HT-29 (cell line): ENCODE results near the gene PARP15. TPM values are rescaled to one million over a fixed set of nuclear protein-coding genes. Genes with fewer than 3 reads are reported as not detected.
"Not testable (repeated sequence)": the region's sequence is repeated elsewhere in the genome, so short reads cannot be mapped to it uniquely, and the experiment has no call there.

ENCODE experiments used
- DNase-seq: peaks from one replicate; pipeline ENCODE4 v3.0.0-alpha.2; 2015; ENCODE audit warnings: low spot score
- total RNA-seq: library from RNA; depleted of rRNA; stranded (reverse); fragments of >200 nt; shearing (Covaris generic); gene quantifications from 2 replicates; pipeline ENCODE4 v1.2.3, GENCODE V29; 2014

The PARP15 gene
- total RNA-seq, 1 experiment from 2014 or later = not detected

DNA sequence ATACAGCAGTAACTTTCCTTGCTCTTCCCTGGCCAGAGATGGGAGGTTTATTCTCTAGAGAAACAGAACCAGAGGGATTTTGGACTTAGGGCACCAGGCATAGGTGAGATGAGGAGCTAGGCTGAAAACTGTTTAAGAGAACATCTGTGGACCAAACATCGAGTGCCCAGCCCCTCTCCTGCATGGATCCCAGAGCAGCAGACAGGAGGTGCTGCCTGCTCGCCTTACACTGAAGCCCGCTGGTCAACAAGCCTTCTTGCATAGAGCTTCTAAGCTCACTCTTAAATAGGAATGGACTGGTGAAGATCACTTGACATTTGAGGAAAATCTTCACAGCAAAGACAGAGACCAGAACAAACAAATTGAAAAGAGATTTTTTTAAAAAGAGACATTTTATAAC, 41.2 kb downstream of the PARP15 start:
- DNase-seq = no peak

DNA sequence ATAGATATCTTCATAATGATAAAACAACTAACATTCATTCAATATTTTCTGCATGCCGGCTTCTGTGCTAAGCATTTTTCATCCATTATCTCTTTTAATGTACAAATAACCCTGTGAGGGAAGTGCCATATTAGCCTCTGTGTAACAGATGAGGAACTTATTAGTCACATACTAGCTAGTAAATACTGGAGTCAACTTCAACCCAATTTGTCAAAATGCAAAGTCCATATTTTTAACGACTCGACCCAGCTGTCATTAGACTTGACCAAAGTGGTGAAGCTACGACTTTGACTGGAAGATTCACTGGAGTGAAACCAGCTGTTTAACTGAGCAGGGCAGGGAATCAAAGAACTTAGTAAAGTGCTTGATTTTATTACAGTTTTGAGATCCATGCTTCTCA, 41.6 kb downstream of the PARP15 start:
- no peak for DNase-seq

DNA sequence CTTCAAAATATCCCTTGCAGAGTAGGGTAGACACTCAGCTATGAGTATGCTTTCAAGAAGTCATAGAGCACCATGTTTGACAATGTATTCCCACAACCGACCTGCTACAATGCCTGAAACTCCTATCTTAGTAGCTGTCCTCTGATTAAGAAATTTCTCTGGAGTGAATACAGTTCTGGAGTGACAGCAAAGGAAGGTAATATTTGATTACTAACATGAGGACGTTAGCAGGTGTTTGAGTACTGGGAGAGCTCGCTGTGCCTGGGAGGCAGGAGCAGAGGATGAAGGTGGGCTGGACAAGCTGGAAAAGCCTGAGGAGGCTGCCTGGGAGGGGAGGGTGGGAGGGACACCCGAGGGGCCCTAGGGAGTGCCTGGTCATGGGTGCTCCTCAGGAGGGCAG, 42.9 kb downstream of the PARP15 start:
- no peak for DNase-seq

DNA sequence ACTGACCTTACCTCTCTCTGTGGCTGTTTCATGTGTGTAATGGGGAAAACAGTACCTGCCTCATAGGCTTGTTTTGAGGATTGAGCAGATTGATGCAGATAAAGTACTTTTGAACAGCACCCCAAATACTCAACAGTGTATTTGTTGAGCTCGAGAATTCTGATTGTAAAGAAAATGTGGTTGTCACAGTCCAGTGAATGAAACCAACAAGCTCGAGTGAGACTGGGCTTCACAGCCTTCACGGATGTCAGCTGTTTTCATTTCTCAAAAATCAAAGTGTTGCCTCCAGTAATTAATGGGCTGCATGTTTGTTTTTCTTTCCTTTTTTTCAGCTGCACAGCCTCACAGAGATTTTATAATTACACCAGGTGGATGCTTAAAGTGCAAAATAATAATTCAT, 43.7 kb downstream of the PARP15 start:
- no peak for DNase-seq

DNA sequence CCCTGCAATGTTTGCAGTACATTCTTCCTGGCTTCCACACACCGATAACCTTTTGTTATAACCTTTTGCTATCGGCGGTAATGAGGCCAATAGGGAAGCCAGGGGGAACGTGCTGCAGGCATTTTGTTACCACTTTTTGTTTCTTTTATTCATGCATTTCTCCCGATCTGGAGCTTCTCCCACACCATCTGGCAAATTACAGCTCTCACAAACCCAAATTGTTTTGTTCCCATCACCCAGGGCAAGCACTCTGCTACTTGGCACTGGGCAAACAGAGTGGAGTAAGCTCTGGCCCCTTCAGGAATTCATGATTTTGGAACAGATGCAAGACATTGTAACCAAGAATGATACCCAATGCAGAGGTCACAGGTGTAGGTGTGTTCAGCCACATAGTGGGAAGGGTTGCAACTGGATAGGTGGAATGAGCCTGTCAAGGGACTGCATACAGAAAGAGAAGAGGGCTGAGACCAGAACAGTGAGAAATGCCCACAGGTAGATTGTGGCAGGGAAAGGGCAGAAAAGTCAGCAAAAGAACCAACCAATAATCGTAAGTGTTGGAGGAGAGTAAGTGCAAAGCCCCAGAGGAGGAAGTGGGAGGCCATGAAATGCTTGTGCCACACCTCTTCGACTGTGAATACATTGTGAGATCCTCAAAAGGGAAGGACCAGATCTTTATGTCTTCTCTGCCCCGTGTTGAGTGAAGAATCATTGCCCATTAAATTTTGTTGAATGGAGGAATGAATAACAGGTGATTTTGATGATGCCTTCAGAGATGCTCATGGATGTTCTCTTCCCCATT, 45.8 kb downstream of the PARP15 start:
- no peak for DNase-seq

DNA sequence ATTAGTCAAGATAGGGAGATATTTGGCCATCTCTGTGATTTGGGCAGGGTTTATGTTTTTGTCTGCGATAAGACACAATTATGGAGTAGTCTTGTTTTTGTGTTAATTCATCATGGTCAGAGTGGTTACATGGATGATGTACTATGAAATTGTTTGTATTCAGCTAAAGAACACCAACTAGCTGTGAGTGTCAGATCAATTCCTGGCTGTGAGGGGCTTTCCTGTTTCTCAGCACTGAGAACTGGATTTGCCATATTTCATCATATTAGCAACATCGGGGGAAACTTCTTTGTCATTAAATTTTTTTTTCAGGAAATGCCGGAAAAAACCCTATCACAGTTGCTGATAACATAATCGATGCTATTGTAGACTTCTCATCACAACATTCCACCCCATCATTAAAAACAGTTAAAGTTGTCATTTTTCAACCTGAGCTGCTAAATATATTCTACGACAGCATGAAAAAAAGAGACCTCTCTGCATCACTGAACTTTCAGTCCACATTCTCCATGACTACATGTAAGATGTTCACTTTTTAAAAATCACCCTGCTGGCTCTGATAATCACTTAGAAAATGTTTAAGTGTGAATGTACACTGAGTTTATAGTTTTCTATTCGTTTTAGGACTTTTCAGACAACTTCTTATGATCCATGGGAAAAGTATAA, 49.2 kb downstream of the PARP15 start:
- no peak for DNase-seq

DNA sequence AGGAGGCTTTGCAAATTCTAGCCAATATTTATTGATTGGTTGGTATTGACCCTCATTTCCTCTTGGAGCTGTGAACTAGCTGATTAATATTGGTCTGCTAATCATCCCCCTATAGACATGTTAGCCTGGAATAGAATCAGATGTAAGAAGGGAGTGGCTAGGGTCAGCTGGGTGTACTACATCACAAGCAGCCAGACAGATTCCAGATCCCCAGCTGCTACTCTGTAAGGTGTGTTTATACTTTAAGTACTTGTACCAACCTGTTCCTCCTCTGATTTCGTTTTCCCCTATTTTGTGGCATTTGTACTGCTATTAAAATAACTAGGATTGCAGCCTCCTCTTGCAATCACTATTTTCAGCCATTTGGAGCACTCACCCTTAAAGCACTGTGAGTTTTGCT, 49.9 kb downstream of the PARP15 start:
- DNase-seq = no peak

DNA sequence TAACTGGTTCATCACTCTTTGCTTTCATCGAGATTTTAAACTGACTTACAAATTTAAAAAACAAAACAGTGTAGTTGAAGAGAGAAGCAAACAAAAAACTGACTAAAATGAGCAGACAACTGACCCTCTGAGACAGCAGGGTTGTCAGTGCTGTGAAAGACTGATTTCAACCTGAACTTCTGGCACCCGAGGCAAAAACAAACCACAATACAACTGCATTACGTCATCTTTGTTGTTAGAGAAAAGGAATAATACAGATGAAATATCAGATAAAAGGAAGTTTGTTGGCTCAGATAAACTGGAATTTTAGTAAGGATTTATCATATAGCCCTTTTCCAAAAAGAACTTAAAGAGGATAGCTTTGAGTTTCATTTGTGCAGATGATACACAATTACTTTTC, 51.1 kb downstream of the PARP15 start:
- no peak for DNase-seq

DNA sequence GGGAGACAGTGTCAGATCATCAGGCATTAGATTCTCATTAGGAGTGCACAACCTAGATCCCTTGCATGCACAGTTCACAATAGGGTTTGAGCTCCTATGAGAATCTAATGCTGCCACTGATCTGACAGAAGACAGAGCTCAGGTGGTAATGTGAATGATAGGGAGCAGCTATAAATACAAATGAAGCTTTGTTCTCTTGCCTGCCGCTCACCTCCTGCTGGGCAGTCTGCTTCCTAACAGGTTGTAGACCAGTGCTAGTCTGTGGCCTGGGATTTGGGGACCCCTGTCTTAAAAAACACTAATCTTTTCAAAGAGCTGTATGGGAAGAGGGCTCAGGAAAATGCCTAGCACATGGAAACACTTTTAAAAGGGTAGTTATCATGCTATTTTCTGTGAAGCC, 52.3 kb downstream of the PARP15 start:
- DNase-seq = peak; percentile 15

DNA sequence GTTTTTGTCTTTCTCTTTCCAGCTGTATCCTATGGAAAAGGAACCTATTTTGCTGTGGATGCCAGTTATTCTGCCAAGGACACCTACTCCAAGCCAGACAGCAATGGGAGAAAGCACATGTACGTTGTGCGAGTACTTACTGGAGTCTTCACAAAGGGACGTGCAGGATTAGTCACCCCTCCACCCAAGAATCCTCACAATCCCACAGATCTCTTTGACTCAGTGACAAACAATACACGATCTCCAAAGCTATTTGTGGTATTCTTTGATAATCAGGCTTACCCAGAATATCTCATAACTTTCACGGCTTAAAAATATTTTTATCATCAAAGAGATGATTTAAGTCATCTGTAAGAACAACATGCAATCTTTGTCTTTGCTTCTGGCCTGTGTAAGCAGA, 58.3 kb downstream of the PARP15 start:
- DNase-seq = no peak

DNA sequence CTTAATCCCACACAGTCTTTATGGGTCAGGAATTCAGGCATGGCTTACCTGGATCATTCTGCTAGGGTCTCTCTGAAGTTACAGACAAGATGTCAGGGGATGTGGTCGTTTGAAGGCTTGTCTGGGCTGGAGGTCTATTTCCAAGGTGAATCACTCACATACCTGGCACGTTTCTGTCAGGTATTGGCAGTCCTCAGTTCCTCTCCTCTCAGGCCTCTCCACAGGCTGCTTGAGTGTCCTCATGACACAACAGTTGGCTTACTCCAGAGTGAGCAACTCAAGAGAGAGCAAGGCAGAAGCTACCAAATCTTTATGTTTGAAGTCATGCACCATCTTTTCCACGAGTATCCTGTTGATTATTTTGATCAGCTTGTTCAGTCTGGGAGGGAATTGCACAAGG, 59.2 kb downstream of the PARP15 start:
- DNase-seq = no peak

DNA sequence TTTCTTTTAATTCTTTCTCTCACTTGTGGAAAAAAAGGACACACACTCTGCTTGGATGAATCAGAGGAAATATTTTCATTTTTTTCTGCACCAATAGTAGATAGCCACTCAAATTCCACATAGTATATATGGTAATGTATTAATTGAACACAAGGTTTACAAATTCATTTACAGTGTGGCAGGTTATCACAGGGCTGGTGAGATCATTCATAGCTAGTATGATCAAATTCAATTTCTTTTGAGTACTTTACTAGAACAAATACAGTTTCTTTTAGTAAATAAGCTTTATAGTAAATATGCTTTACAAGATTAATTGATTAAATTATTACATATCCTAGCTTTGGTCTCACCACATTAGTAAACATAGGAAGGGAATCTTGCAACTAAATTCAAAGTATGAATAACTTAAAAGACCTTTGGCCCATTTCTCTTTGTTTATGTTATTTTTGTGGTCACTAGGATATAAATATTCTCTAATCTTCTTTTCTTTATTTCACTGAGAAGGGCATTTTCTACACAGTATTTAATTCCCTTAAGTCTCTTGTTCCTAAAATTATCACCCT, 63.1 kb downstream of the PARP15 start:
- DNase-seq = no peak

DNA sequence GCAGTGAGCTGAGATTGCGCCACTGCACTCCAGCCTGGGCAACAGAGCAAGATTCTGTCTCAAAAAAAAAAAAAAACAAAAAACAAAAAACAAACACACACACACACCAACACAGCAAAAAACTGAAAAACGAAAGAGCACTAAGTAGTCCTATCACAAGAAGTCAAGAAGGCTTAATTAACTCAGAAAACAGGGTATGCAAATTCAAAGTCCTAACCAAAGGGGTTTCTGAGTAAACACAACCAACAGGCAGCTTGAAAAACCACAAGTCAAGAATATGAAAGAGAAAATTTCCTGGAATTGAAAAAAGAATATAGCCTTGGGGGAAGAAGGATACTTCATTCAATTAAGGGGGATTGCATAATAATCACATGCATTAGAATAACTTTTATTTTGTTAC, 65.5 kb downstream of the PARP15 start:
- no peak for DNase-seq

DNA sequence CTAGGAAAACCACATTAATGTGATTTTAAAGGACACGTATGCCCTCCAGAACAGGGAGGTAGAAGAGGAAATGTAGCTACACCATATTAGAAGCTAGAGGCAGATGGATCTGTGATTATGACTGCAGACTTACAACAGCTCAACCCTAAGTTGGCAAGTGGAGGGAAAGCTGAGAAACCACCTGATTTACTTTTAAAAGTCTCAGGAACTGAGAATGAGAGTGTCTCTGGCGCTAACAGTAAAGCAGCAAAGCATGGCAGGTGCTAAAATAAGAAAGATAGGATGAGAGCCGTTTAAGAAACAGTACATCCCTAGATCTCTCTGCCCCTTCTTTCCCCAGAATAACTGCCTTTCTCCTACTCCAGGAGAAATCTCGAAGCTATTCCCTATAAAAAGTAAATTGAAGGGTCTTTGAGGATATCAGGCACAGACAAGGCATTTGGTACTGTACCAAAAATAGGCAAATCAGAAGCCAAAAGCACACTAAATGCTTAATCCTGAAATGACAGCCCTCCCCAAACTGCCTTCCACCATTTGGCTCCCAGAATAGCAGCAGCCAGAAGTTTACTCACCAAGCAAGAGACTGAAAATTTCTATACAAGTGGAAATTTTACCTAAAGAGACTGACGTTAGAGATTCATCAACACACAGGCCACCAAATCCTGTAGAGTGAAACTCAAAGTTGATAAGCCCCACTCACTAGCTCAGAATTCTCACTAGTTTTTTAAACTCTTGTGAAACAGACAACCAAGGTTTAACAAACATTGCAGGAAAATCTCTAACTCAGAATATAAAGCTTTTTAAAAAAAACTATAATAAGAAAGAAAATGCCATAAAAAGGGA, 68.9 kb downstream of the PARP15 start:
- no peak for DNase-seq

DNA sequence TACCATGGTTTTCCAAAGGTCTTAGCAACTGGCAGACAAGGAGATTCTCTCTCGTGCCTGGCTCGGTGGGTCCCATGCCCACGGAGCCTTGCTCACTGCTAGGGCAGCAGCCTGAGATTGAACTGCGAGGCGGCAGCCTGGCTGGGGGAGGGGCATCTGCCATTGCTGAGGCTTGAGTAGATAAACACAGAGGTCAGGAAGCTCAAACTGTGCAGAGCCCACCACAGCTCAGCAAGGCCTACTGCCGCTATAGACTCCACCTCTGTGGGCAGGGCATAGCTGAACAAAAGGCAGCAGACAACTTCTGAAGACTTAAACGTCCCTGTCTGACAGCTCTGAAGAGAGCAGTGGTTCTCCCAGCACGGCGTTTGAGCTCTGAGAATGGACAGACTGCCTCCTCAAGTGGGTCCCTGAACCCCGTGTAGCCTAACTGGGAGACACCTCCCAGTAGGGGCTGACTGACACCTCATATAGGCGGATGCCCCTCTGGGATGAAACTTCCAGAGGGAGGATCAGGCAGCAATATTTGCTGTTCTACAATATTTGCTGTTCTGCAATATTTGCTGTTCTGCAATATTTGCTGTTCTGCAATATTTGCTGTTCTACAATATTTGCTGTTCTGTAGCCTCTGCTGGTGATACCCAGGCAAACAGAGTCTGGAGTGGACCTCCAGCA, 73.9 kb downstream of the PARP15 start:
- not testable (repeated sequence) for DNase-seq

DNA sequence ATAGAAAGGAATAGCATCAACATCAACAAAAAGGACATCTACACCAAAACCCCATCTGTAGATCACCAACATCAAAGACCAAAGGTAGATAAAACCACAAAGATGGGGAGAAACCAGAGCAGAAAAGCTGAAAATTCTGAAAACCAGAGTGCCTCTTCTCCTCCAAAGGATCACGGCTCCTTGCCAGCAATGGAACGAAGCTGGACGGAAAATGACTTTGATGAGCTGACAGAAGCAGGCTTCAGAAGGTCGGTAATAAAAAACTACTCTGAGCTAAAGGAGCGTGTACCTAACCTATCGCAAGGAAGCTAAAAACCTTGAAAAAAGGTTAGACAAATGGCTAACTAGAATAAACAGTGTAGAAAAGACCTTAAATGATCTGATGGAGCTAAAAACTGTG, 74.5 kb downstream of the PARP15 start:
- DNase-seq = not testable (repeated sequence)

DNA sequence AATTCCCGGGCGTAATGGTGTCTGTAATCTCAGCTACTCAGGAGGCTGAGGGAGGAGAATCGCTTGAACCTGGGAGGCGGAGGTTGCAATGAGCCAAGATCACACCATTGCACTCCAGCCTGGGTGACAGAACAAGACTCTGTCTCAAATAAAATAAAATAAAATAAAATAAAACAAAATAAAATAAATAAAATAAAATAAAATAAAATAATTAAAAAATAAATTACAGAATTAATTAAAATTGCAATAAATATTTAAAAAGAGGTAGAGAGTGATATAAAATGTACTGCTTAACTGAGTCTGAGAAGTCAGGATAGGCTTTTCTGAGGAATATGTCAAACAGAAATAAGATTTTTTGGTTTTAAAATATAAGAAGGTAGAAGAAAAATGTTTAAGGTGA, 80.9 kb downstream of the PARP15 start:
- not testable (repeated sequence) for DNase-seq

DNA sequence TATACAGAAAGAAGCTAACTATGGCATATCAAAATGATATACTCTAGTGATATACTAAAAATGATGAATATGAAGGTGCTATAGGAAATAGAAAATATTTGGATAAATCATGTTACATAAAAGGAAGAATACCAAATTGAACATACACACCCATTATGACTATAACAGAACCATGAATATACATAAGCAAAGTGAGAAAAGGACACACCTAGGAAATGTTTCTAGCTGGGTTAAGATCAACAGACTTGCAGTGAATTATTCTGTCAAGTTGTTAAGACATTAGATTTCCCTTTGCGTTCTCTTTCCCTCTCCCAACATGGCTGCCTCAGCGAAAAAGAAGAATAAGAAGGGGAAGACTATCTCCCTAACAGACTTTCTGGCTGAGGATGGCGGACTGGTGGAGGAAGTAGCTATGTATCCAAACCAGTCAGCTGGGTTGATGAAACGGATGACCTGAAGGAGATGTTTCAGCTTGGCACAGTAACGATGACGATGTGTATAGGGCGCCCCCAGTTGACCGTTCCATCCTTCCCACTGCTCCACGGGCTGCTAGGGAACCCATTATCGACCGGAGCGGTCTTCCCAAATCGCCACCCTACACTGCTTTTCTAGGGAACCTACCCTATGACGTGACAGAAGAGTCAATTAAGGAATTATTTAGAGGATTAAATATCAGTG, 83.0 kb downstream of the PARP15 start:
- DNase-seq = no peak

DNA sequence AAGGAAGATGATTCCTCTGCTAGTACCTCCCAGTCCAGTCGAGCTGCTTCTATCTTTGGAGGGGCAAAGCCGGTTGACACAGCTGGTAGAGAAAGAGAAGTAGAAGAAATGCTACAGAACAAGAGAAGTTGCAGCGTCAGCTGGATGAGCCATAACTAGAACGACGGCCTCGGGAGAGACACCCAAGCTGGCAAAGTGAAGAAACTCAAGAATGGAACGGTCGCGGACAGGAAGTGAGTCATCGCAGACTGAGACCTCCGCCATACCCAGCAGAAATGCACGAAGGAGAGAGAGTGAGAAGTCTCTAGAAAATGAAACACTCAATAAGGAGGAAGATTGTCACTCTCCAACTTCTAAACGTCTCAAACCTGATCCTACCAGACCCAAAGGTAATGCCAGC, 84.2 kb downstream of the PARP15 start:
- no peak for DNase-seq

DNA sequence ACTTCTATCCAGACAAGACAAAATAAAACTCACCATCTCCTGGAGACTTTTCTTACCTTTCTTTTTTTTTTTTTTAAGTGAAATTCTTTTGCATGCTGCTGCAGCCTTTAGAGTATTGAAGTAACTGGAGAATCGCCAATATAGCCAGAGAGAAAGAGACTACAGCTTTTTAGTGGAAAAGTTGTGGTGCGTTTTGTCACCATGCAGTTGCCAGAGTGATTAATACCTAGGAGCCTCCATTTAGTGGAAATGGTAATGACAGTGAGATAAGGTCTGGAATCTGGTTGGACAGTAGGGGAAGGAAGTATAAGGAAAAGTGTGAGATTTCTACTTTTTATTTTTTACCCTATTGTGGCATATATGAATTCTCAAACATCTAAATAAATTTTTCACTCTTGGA, 85.1 kb downstream of the PARP15 start:
- no peak for DNase-seq

DNA sequence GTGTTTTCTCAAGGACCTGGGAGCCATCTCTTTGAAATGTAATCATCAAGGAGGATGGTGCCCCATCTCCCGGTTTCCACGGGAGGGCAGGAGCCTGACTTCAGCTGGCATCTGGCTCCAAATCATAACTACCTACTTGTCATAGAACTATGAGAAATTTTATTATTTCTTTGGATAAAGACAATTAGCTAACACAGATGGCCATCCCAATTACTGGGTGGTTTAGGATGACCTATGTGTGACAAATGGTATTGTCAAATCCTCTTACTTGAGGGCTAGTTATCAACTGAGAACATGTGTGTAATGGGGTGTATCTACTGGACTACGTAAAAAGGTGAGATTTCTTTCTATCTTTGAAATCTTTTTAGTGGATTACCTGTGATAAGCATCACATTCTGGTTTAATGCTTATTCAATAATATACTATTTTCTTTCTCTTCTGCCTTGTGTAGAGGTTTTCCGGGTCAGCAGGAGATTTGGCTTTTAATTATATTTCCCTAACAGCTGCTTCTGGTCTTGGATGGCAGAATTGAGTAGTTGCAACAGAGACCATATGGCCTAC, 87.9 kb downstream of the PARP15 start:
- no peak for DNase-seq
